Cortex of kidney (tissue), 1 donor: ENCODE results near the gene MATN1.
"Not testable (repeated sequence)": the region's sequence is repeated elsewhere in the genome, so short reads cannot be mapped to it uniquely, and the experiment has no call there.

Source experiments
- DNase-seq: peaks from one replicate; lab custom pipeline; 2025; lab: John Stamatoyannopoulos, UW

MATN1 gene

GRCh38 chr1:30723331-30723755 lies at the start of gene MATN1:
Gene MATN1, minus strand, starts transcription at chr1:30723585. Its CDS starts 34 bp downstream, at chr1:30723551.
- DNase-seq, result no peak

GRCh38 chr1:30771005-30771404 lies 47.6 kb upstream of the MATN1 start:
- no peak for DNase-seq

- DNase-seq, result no peak
These were observed 46.8 kb upstream of the MATN1 start for GRCh38 chr1:30770150-30770549.

GRCh38 chr1:30768830-30769718 lies 45.7 kb upstream of the MATN1 start:
- no peak for DNase-seq

GRCh38 chr1:30768159-30768829 lies 44.9 kb upstream of the MATN1 start:
- DNase-seq, result no peak

GRCh38 chr1:30766948-30767347 lies 43.6 kb upstream of the MATN1 start:
- DNase-seq, result not testable (repeated sequence)

- no peak for DNase-seq
These were observed 42.4 kb upstream of the MATN1 start for GRCh38 chr1:30765556-30766434.

GRCh38 chr1:30764939-30765555 lies 41.7 kb upstream of the MATN1 start:
- DNase-seq, result no peak

GRCh38 chr1:30764396-30764795 lies 41.0 kb upstream of the MATN1 start:
- no peak for DNase-seq

GRCh38 chr1:30763651-30764248 lies 40.4 kb upstream of the MATN1 start:
- DNase-seq, result no peak

GRCh38 chr1:30762930-30763650 lies 39.7 kb upstream of the MATN1 start:
- no peak for DNase-seq

- DNase-seq, result no peak
These were observed 39.0 kb upstream of the MATN1 start for GRCh38 chr1:30762152-30762929.

GRCh38 chr1:30761381-30762151 lies 38.2 kb upstream of the MATN1 start:
- DNase-seq, result no peak

GRCh38 chr1:30760596-30761324 lies 37.4 kb upstream of the MATN1 start:
- no peak for DNase-seq

GRCh38 chr1:30759718-30760281 lies 36.4 kb upstream of the MATN1 start:
- no peak for DNase-seq

- DNase-seq, result no peak
These were observed 35.5 kb upstream of the MATN1 start for GRCh38 chr1:30758785-30759380.

GRCh38 chr1:30758121-30758688 lies 34.8 kb upstream of the MATN1 start:
- DNase-seq, result no peak
